GM18861 (cell line): ENCODE data around the gene PHF19.

ENCODE experiments used
- ATAC-seq: cut with Tn5 transposase; IDR thresholded peaks from one replicate; pipeline ENCODE4 v1.9.1; 2021; ENCODE audit not compliant: unreplicated experiment

Gene PHF19

DNA sequence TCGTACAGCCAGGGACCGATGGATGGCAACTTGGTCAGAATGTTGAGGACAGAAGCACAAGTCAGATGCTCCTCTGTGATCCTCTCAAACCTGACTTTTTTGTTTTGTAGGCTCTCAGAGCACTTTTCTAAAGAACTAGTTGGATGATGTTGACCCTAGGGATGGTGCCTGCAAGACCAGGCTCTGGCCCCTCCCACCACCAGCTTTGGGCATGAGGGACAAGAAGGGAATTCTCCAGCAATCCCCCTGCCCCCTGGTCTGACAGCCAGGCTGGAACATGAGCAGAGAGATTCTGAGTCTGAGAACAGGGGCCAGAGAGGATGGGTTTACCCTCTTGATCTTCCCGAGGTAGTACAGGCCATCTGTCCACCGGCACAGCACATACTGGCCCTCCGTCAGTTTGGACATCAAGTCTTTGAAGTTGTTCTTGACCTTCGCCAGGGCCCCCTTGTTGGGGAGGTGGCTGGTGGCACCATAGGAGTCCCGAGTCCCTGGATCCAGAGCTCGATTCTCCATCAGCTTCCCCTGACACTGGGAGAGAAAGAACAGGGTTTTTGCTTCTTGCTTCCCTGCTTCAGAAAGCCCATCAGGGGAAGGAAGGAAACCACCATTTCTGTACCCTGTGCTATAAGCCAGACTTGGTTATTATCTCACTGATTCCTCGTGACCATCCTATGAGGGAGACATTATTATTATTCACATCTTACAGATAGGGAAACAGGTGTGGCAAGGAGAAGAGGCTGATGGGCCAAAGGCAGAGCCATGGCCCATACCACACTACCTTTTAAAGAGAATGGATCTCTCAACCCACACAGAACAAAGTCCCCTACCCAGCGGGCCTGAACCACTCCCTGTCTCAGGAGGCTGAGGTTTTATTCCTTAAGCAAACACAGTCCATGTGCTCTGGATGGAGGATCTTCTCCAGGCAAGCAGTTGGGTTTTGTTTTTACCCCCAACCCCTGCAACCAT is 2.5 kb downstream of the PHF19 start:
- no peak for ATAC-seq

GRCh38 chr9:120873512-120873911 is 3.5 kb downstream of the PHF19 start:
- ATAC-seq = no peak

DNA sequence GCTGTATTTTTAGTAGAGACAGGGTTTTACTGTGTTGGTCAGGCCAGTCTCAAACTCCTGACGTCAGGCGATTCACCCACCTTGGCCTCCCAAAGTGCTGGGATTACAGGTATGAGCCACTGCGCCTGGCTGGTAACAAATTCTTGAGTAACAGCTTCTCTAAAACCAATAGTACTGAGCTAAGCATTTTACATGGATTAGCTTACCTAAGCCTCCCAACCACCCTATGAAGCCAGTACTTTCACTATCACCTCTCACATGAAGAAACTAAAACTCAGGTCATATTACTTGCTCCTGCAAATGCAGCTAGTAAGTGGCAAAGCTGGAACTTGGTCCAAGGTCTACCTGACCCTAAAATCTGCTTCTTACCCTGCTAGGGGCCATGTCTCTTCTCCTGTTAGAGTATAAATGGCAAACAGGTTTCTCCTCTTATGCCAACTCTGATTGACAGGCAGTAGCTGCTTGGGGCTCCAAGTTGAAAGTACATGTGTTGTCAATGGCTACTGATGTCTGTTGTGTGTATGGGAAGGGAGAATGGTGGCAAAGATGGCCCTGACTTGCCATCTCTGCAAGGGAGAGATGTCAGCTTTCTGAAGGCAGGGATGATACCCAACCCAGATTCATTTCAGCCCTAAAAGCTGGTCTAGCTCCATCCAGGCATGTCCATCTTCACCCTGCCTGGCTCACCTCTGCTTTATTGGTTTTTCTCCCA is 4.0 kb downstream of the PHF19 start:
- no peak for ATAC-seq

- no peak for ATAC-seq
These were observed 6.8 kb downstream of the PHF19 start for GRCh38 chr9:120870206-120870605.

DNA sequence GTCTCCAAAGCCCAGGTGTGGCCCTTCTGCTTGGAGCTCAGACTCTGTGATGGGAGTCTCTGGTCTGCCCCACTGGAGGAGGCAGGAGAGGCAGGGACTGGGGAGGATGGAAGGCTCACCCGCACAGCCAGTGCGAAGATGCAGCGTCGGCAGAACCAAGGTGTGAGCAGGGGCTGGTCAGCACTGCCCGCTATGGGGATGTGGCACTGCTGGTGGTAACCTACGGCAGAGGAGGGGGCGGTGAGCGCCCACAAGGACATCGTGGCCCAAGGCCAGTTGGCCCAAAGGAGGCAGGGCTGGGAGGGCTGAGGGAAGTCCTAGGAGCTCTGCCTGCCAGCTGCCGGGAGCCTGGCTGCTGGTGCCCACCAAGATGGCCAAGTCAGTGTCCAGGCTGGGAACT is 7.3 kb downstream of the PHF19 start:
- ATAC-seq = no peak

DNA sequence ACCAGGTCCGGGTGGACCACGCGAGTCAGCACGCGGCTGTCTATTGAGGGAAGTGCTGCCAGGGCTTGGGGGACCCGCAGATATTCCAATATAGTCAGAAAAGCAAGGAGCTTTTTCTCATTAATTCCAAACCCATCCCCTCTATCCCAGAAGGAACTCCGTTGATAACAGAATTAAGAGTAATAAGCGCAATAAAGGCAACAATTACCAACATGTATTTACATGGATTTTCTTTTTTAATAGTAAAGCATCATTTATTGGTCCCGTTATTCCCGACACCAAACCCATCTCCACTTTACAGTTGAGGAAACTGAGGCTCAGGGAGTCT is 7.7 kb downstream of the PHF19 start:
- no peak for ATAC-seq

GRCh38 chr9:120868676-120869359 is 8.2 kb downstream of the PHF19 start:
- peak; percentile 76 for ATAC-seq

- ATAC-seq = no peak
These were observed 8.7 kb downstream of the PHF19 start for GRCh38 chr9:120868339-120868675.

DNA sequence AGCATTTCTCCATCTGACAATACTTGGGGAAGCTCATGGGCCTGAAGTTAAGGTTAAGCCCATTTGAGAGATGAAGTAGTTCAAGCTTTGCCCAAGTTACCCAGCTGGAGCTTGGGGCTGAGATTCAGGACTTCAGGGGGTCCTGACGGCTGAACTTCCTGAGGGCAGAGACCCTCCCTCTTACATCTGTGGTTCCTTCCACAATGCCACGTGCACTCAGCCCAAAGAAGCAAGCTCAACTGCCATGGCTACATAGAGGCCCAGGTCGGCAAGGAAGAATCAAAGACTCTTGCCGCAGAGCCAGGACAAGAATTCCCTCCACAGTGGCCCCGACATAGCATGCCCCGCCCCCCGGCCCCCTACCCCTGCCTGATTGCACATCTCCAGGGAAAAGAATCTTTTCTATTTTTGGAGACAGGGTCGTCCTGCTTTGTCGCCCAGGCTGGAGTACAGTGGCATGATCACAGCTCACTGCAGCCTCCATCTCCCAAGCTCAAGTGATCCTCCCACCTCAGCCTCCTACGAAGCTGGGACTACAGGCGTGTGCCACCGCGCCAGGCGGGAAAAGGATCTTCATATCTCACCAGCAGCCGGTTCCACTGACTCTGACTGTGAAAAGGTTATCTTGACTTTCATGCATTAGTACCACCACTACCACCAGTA is 9.2 kb downstream of the PHF19 start:
- no peak for ATAC-seq

- no peak for ATAC-seq
These were observed 10.3 kb downstream of the PHF19 start for GRCh38 chr9:120866651-120867050.

GRCh38 chr9:120865809-120866208 is 11.2 kb downstream of the PHF19 start:
- no peak for ATAC-seq

DNA sequence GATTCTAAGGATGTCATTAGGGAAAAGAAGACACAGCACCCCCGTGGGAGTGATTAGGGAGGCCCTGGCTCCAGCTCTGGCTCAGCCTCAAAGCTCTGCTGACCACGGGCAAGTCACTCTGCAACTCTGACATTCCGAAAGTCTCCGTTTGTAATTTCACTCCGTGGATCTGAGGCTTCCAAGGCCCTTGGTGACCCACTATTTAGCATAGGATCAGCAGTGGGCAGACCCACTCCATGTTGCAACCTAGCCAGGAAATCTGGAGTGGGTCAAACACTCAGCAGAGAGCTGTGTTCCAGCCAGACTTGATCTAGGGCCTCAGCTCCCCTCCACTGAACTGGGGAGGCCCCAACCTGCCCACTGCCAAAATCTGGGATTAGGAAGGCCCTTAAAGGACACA is 11.8 kb downstream of the PHF19 start:
- no peak for ATAC-seq

GRCh38 chr9:120864719-120865118 is 12.3 kb downstream of the PHF19 start:
- no peak for ATAC-seq

DNA sequence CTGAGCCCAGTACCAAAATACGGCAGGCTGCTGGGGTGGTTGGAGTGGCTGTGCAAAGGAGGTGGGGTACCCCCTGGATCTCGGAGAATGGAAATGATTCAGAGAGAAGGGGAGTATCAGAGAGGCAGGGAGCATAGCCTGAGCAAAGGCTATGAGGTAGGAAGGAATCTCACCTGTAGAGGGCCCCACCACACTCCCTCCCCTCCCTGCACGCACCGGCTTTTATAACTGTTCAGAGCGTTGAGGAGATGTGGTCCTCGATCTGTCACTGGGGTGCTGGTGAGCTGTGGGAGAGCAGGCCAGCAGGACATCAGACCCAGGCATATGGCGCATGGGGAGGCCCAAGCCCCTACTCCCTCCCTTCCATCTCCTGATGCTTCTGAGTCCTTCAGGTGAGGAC is 13.2 kb downstream of the PHF19 start:
- ATAC-seq = no peak

GRCh38 chr9:120862452-120862851 is 14.5 kb downstream of the PHF19 start:
- ATAC-seq = no peak

- no peak for ATAC-seq
These were observed 15.1 kb downstream of the PHF19 start for GRCh38 chr9:120861935-120862334.

GRCh38 chr9:120860083-120860482 is 16.9 kb downstream of the PHF19 start:
- ATAC-seq = no peak

- no peak for ATAC-seq
These were observed 17.6 kb downstream of the PHF19 start for GRCh38 chr9:120859361-120859760.

- no peak for ATAC-seq
These were observed 19.1 kb downstream of the PHF19 start for GRCh38 chr9:120857902-120858301.

DNA sequence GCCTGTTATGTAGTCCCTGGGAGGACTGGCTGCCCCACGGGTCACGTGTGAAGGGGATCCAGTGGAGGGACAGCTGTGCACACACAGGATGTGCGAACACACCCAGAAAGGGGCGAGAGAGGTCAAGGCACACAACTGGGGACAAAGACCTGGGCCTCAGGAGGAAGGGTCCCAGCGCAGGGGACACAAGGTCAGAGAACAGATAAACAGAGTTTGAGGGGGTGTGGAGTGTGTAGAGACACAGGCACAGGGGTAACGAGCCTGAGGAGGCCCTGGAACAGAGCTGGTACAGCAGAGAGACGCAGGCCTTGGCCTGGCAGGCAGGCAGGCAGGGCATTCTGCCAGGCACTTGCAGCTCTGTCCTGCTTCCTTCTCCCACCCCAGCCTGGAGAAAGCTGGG is 19.5 kb downstream of the PHF19 start:
- no peak for ATAC-seq

- ATAC-seq = no peak
These were observed 20.3 kb downstream of the PHF19 start for GRCh38 chr9:120856700-120857099.
